WTC11 (cell line): ENCODE results near the gene B3GAT3. TPM values are rescaled to one million over a fixed set of nuclear protein-coding genes. Genes with fewer than 3 reads are reported as not detected.

Source experiments
- ATAC-seq: fragments of 200-7000 bp; cut with Tn5 transposase; 2 replicates; pipeline ENCODE4 v1.10.0; 2021; ENCODE audit warnings: mild to moderate bottlenecking, moderate library complexity
- CTCF ChIA-PET: fragments of 300-600 bp; sonication (Branson Sonifier 250); formaldehyde crosslinking; loops from one replicate; lab custom pipeline; 2021; ENCODE audit warnings: antibody characterized with exemption; lab: Charles Lee
- POLR2A ChIA-PET: fragments of 350-600 bp; sonication (Branson Sonifier 250); formaldehyde crosslinking; loops from one replicate; lab custom pipeline; 2021; ENCODE audit warnings: antibody characterized with exemption; lab: Charles Lee
- DNase-seq: peaks from one replicate; pipeline ENCODE4 v3.0.0; 2021; ENCODE audit warnings: low spot score
- H3K27ac Mint-ChIP-seq: 2 replicates; pipeline ENCODE4 v1.8.0; 2021; ENCODE audit warnings: mixed read lengths
- H3K27me3 Mint-ChIP-seq: 2 replicates; pipeline ENCODE4 v1.8.0; 2021; ENCODE audit warnings: low read depth, mild to moderate bottlenecking, moderate library complexity, mixed read lengths
- H3K36me3 Mint-ChIP-seq: 2 replicates; pipeline ENCODE4 v1.8.0; 2021; ENCODE audit warnings: mixed read lengths
- H3K4me1 Mint-ChIP-seq: 2 replicates; pipeline ENCODE4 v1.8.0; 2022; ENCODE audit warnings: mixed read lengths
- H3K4me3 Mint-ChIP-seq: 2 replicates; pipeline ENCODE4 v1.8.0; 2021; ENCODE audit warnings: mild to moderate bottlenecking, moderate library complexity, mixed read lengths
- H3K9me3 Mint-ChIP-seq: 2 replicates; pipeline ENCODE4 v1.8.0; 2021; ENCODE audit warnings: mixed read lengths
- ATF3 ChIP-seq: sonication (generic); formaldehyde crosslinking; conservative IDR thresholded peaks from 2 replicates; pipeline ENCODE4 v1.8.1; 2022; ENCODE audit warnings: mild to moderate bottlenecking, missing genetic modification reagents
- ATF6 ChIP-seq: sonication (generic); formaldehyde crosslinking; IDR thresholded peaks from 2 replicates; pipeline ENCODE4 v1.8.1; 2023; ENCODE audit warnings: mild to moderate bottlenecking, missing genetic modification reagents
- CBFB ChIP-seq: sonication (generic); formaldehyde crosslinking; IDR thresholded peaks from 2 replicates; pipeline ENCODE4 v1.8.1; 2022; ENCODE audit warnings: mild to moderate bottlenecking, low read depth, missing genetic modification reagents
- CREB1 ChIP-seq: sonication (generic); formaldehyde crosslinking; IDR thresholded peaks from 2 replicates; pipeline ENCODE4 v1.8.0; 2023; ENCODE audit warnings: mild to moderate bottlenecking, missing genetic modification reagents
- CTCF ChIP-seq: fragments of 200-600 bp; IDR thresholded peaks from 2 replicates; pipeline ENCODE4 v1.8.0; 2022; ENCODE audit warnings: antibody characterized with exemption
- E2F4 ChIP-seq: sonication (generic); formaldehyde crosslinking; IDR thresholded peaks from 2 replicates; pipeline ENCODE4 v1.8.1; 2022; ENCODE audit warnings: low read depth, mild to moderate bottlenecking, moderate library complexity, missing genetic modification reagents, borderline replicate concordance
- E2F5 ChIP-seq: sonication (generic); formaldehyde crosslinking; IDR thresholded peaks from 2 replicates; pipeline ENCODE4 v1.8.1; 2022; ENCODE audit warnings: mild to moderate bottlenecking, moderate library complexity, missing genetic modification reagents
- FOXP1 ChIP-seq: sonication (generic); formaldehyde crosslinking; IDR thresholded peaks from 2 replicates; pipeline ENCODE4 v1.8.0; 2022; ENCODE audit warnings: missing genetic modification reagents, mild to moderate bottlenecking, moderate library complexity, borderline replicate concordance
- IRF1 ChIP-seq: sonication (generic); formaldehyde crosslinking; IDR thresholded peaks from 2 replicates; pipeline ENCODE4 v1.8.0; 2023; ENCODE audit warnings: missing genetic modification reagents
- IRF2 ChIP-seq: sonication (generic); formaldehyde crosslinking; IDR thresholded peaks from 2 replicates; pipeline ENCODE4 v1.8.0; 2022; ENCODE audit warnings: low read depth, missing genetic modification reagents, borderline replicate concordance
- JUN ChIP-seq: sonication (generic); formaldehyde crosslinking; IDR thresholded peaks from 2 replicates; pipeline ENCODE4 v1.8.0; 2023; ENCODE audit warnings: mild to moderate bottlenecking, missing genetic modification reagents
- MAX ChIP-seq: sonication (generic); formaldehyde crosslinking; IDR thresholded peaks from 2 replicates; pipeline ENCODE4 v1.8.0; 2022; ENCODE audit warnings: mild to moderate bottlenecking, missing genetic modification reagents
- NFATC4 ChIP-seq: fragments of 250-450 bp; sonication (Bioruptor Pico); IDR thresholded peaks from 2 replicates; pipeline ENCODE4 v1.9.0; 2021; ENCODE audit warnings: mild to moderate bottlenecking
- NFE2L1 ChIP-seq: sonication (generic); formaldehyde crosslinking; IDR thresholded peaks from 2 replicates; pipeline ENCODE4 v1.8.1; 2023; ENCODE audit warnings: missing genetic modification reagents
- OVOL2 ChIP-seq: fragments of 250-450 bp; sonication (Bioruptor Pico); IDR thresholded peaks from 2 replicates; pipeline ENCODE4 v1.9.0; 2021; ENCODE audit warnings: mild to moderate bottlenecking, borderline replicate concordance
- PREB ChIP-seq: sonication (generic); formaldehyde crosslinking; IDR thresholded peaks from 2 replicates; pipeline ENCODE4 v1.8.1; 2022; ENCODE audit warnings: mild to moderate bottlenecking, missing genetic modification reagents, moderate library complexity, borderline replicate concordance
- TCF7 ChIP-seq: sonication (generic); formaldehyde crosslinking; IDR thresholded peaks from 2 replicates; pipeline ENCODE4 v1.8.0; 2022; ENCODE audit warnings: mild to moderate bottlenecking, low read depth, missing genetic modification reagents, moderate library complexity
- USF2 ChIP-seq: sonication (generic); formaldehyde crosslinking; IDR thresholded peaks from 2 replicates; pipeline ENCODE4 v1.8.1; 2023; ENCODE audit warnings: mild to moderate bottlenecking, missing genetic modification reagents, moderate library complexity
- ZBTB43 ChIP-seq: sonication (generic); formaldehyde crosslinking; IDR thresholded peaks from 2 replicates; pipeline ENCODE4 v1.8.1; 2023; ENCODE audit warnings: mild to moderate bottlenecking, missing genetic modification reagents
- ZNF317 ChIP-seq: sonication (generic); formaldehyde crosslinking; IDR thresholded peaks from 2 replicates; pipeline ENCODE4 v1.8.1; 2023; ENCODE audit warnings: low read depth, mild to moderate bottlenecking, moderate library complexity, missing genetic modification reagents, borderline replicate concordance
- total RNA-seq: library from RNA; stranded (reverse); gene quantifications from 3 replicates; pipeline ENCODE4 v1.2.3, GENCODE V29; 2021

B3GAT3 gene
- total RNA-seq, 1 experiment from 2014 or later, result 43.9 TPM

- Mint-ChIP-seq H3K27me3 (peaks cover 9% of the 10 kb centered on the region; the same call in 1 of the 2 replicates), H3K4me3 (peak overlapping the region; percentile 95), H3K4me1 (peaks cover 41% of the 10 kb centered on the region), H3K27ac (no peak overlapping the region), H3K9me3 (no peaks in the 10 kb centered on the region), H3K36me3 (no peaks in the 10 kb centered on the region)
- ATAC-seq (no peak), DNase-seq (no peak)
- ChIA-PET CTCF (interaction anchor here (0.6 to 3.7 kb wide), 30 partner anchors 9 to 250 kb away, joined by 3 to 51 read pairs (median 6); partner anchors contain the start of genes AHNAK, B3GAT3, BSCL2 and C11orf98), POLR2A (interaction anchor here (0.9 to 3.7 kb wide), 5 partner anchors 9 to 77 kb away, joined by 3 to 21 read pairs (median 8); partner anchors contain the start of genes B3GAT3, C11orf98, CSKMT and MTA2)
- TF ChIP-seq CTCF (no peak), ATF6 (CRISPR knock-in tag) (no peak), PREB (no peak), ZNF317 (CRISPR knock-in tag) (no peak), NFE2L1 (no peak), NFATC4 (CRISPR knock-in tag) (no peak), USF2 (CRISPR knock-in tag) (no peak), OVOL2 (CRISPR knock-in tag) (no peak), CREB1 (no peak), E2F5 (CRISPR knock-in tag) (no peak)
Measured at GRCh38 chr11:62610814-62611704, 10.7 kb downstream of the B3GAT3 start.

- no peak for TF ChIP-seq FOXP1 (CRISPR knock-in tag)
- no peak for TF ChIP-seq OVOL2 (CRISPR knock-in tag)
- no peak for TF ChIP-seq IRF1 (CRISPR knock-in tag)
- no peak for TF ChIP-seq E2F4 (CRISPR knock-in tag)
- no peak for TF ChIP-seq ZBTB43 (CRISPR knock-in tag)
- TF ChIP-seq ATF3 (CRISPR knock-in tag), result no peak
- no peak for TF ChIP-seq CREB1
- TF ChIP-seq JUN, result no peak
- TF ChIP-seq IRF2, result no peak
- no peak for TF ChIP-seq TCF7 (CRISPR knock-in tag)
- no peak for TF ChIP-seq CBFB (CRISPR knock-in tag)
- TF ChIP-seq MAX (CRISPR knock-in tag), result no peak
- peaks cover 41% of the 10 kb centered on the region for H3K4me1 Mint-ChIP-seq
- no peak overlapping the region for H3K27ac Mint-ChIP-seq
- DNase-seq (no peak), ATAC-seq (no peak)
- ChIA-PET CTCF (interaction anchor here (0.6 to 3.7 kb wide), 10 partner anchors 9 to 186 kb away, joined by 3 to 51 read pairs (median 11); partner anchors contain the start of genes B3GAT3, BSCL2, C11orf98 and CSKMT), POLR2A (interaction anchor here (0.6 to 3.7 kb wide), 2 partner anchors 19 to 175 kb away, joined by 4 to 21 read pairs; partner anchors contain the start of gene TUT1)
- peak overlapping the region; percentile 95 for H3K4me3 Mint-ChIP-seq
- no peaks in the 10 kb centered on the region for H3K36me3 Mint-ChIP-seq
- H3K27me3 Mint-ChIP-seq, result peaks cover 9% of the 10 kb centered on the region; the same call in 1 of the 2 replicates
- H3K9me3 Mint-ChIP-seq, result no peaks in the 10 kb centered on the region
Measured at GRCh38 chr11:62610403-62610802, 11.4 kb downstream of the B3GAT3 start.
